Tibial nerve (tissue), 4 donors: ENCODE results near the gene RNF114. TPM values are rescaled to one million over a fixed set of nuclear protein-coding genes. Genes with fewer than 3 reads are reported as not detected.

Source experiments
- DNase-seq, 2 donors: peaks; one replicate each; pipeline ENCODE4 v3.0.0-alpha.2; 2019; ENCODE audit warnings: low spot score in 2 of 2
- H3K27ac ChIP-seq, 4 donors: fragments of 200-600 bp; sonication (generic) in 3 of 4; one replicate each; pipeline ENCODE4 v1.5.1; 2017 to 2019; ENCODE audit warnings: mild to moderate bottlenecking in 1 of 4
- H3K27me3 ChIP-seq, 2 donors: fragments of 200-600 bp; sonication (generic) in 1 of 2; one replicate each; pipeline versions ENCODE4 v1.5.1 to v1.6.0; 2017 to 2019
- H3K36me3 ChIP-seq, 3 donors: fragments of 200-600 bp; sonication (generic); one replicate each; pipeline ENCODE4 v1.5.1; 2018 to 2019
- H3K4me1 ChIP-seq, 4 donors: fragments of 200-600 bp; sonication (generic) in 3 of 4; one replicate each; pipeline ENCODE4 v1.5.1; 2017 to 2019
- H3K4me3 ChIP-seq, 4 donors: fragments of 200-600 bp; sonication (generic) in 3 of 4; one replicate each; pipeline ENCODE4 v1.5.1; 2017 to 2019; ENCODE audit warnings: mild to moderate bottlenecking in 1 of 4, moderate library complexity in 1 of 4
- H3K9me3 ChIP-seq, 4 donors: fragments of 200-600 bp; sonication (generic) in 3 of 4; one replicate each; pipeline ENCODE4 v1.5.1; 2017 to 2019
- EP300 ChIP-seq, 2 donors: sonication (generic); formaldehyde crosslinking; IDR thresholded peaks; one replicate each; pipeline ENCODE4 v1.6.1; 2017; ENCODE audit warnings: antibody characterized with exemption in 2 of 2, mild to moderate bottlenecking in 1 of 2
- POLR2A ChIP-seq, 2 donors: fragments of 450-650 bp; IDR thresholded peaks; one replicate each; pipeline ENCODE4 v1.6.1; 2017; ENCODE audit warnings: antibody characterized with exemption in 2 of 2, mild to moderate bottlenecking in 2 of 2, moderate library complexity in 2 of 2
- WGBS, 2 donors: methylation state at CpG; one replicate each; pipeline ENCODE4 v1.1.5; 2018; 5-methylcytosine and 5-hydroxymethylcytosine counted together
- total RNA-seq, 4 donors: library from RNA; depleted of rRNA; stranded (reverse); fragments of >200 nt; gene quantifications; one replicate each; pipeline ENCODE4 v1.1.0, GENCODE V29; 2016
- TF ChIP-seq, protein P1 (sequence below), 5 experiments: fragments of 200-600 bp in 3 of 5; fragments of 450-650 bp in 2 of 5; sonication (generic) in 3 of 5; IDR thresholded peaks; one replicate each; pipeline ENCODE4 v1.5.1; 2016 to 2019; ENCODE audit warnings: antibody characterized with exemption in 5 of 5, mild to moderate bottlenecking in 3 of 5, moderate library complexity in 2 of 5

RNF114 gene
- total RNA-seq, 4 donors from 2014 or later, result 211 to 311 (median 272) TPM

GRCh38 chr20:49964964-49965780 is 29.0 kb downstream of the RNF114 start:
- no peak overlapping the region for H3K27ac ChIP-seq
- no peak overlapping the region for H3K4me3 ChIP-seq
- no peaks in the 10 kb centered on the region for H3K27me3 ChIP-seq
- no peaks in the 10 kb centered on the region for H3K9me3 ChIP-seq
- H3K4me1 ChIP-seq, result no peaks in the 10 kb centered on the region
- 71 to 73% methylated on average over 5 of the region's 5 CpGs for WGBS, 2 donors
- TF ChIP-seq, protein P1, sequence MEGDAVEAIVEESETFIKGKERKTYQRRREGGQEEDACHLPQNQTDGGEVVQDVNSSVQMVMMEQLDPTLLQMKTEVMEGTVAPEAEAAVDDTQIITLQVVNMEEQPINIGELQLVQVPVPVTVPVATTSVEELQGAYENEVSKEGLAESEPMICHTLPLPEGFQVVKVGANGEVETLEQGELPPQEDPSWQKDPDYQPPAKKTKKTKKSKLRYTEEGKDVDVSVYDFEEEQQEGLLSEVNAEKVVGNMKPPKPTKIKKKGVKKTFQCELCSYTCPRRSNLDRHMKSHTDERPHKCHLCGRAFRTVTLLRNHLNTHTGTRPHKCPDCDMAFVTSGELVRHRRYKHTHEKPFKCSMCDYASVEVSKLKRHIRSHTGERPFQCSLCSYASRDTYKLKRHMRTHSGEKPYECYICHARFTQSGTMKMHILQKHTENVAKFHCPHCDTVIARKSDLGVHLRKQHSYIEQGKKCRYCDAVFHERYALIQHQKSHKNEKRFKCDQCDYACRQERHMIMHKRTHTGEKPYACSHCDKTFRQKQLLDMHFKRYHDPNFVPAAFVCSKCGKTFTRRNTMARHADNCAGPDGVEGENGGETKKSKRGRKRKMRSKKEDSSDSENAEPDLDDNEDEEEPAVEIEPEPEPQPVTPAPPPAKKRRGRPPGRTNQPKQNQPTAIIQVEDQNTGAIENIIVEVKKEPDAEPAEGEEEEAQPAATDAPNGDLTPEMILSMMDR (IDR thresholded peaks at IDR 0.05), result peak in 3 of 5 experiments; percentile 13 to 25 (median 17)
- TF ChIP-seq EP300 (IDR thresholded peaks at IDR 0.05) (no peak), POLR2A (IDR thresholded peaks at IDR 0.05) (no peak)
- H3K36me3 ChIP-seq, result peaks cover 0 to 27% (median 0%) of the 10 kb centered on the region in 3 donors
- DNase-seq, result no peak

DNA sequence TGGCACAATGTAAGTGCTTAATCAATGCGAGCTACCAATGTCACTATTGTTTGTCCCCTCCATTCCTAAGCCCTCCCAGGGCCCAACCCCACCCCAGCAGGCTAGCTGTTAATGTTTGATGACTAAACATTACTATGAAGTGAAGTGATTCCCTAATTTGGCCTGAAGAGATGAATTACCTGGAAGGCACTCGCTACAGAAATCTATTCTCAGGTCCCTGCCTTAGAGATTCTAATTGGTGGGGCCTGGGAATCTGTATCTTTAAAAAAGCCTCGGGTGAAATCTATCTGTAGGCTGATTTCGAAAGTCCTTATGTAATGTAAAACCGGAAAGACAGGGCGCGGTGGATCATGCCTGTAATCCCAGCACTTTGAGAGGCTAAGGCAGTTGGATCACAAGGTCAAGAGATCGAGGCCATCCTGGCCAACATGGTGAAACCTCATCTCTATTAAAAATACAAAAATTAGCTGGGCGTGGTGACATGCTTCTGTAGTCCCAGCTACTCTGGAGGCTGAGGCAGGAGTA is 29.6 kb downstream of the RNF114 start:
- H3K4me3 ChIP-seq, result no peak overlapping the region
- no peak for DNase-seq
- WGBS, 2 donors, result 83 to 86% methylated on average over 9 of the region's 9 CpGs
- H3K9me3 ChIP-seq, result no peaks in the 10 kb centered on the region
- no peak overlapping the region for H3K27ac ChIP-seq
- H3K4me1 ChIP-seq, result no peaks in the 10 kb centered on the region
- no peaks in the 10 kb centered on the region for H3K27me3 ChIP-seq
- TF ChIP-seq POLR2A (IDR thresholded peaks at IDR 0.05), result no peak
- TF ChIP-seq EP300 (IDR thresholded peaks at IDR 0.05), result no peak
- TF ChIP-seq, protein P1 (IDR thresholded peaks at IDR 0.05), result no peak
- peaks cover 0 to 25% (median 0%) of the 10 kb centered on the region in 3 donors for H3K36me3 ChIP-seq

- H3K4me1 ChIP-seq, result no peaks in the 10 kb centered on the region
- 97 to 98% methylated on average over 2 of the region's 2 CpGs for WGBS, 2 donors
- DNase-seq, result no peak
- TF ChIP-seq EP300 (IDR thresholded peaks at IDR 0.05) (no peak), POLR2A (IDR thresholded peaks at IDR 0.05) (no peak)
- TF ChIP-seq, protein P1 (IDR thresholded peaks at IDR 0.05), result no peak
- H3K4me3 ChIP-seq, result no peak overlapping the region
- H3K27ac ChIP-seq, result no peak overlapping the region
- no peaks in the 10 kb centered on the region for H3K27me3 ChIP-seq
- H3K36me3 ChIP-seq, result peaks cover 0 to 23% (median 0%) of the 10 kb centered on the region in 3 donors
- no peaks in the 10 kb centered on the region for H3K9me3 ChIP-seq
These were observed 30.7 kb downstream of the RNF114 start for GRCh38 chr20:49966861-49967260.

DNA sequence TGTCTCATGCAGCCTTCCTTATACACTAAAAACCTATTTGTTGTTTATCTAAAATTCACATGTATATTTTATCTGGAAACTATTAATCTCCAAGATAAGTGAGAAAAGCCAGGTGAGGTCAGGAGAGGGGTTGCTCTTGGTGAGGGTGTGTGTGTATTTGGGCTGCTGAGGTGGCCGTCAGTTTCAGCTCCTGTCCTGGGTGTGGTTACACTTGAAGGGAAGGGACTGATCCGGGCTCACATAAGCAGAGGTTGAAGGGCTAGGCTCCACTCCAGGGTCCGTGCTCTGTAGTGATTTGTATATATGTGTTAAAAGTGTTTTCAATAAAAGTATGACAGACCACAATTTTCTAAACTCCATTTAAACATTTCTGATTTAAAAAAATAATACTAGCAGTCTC is 33.0 kb downstream of the RNF114 start:
- WGBS, 2 donors, result 52 to 66% methylated on average over 3 of the region's 3 CpGs
- peaks cover 0 to 11% (median 0%) of the 10 kb centered on the region in 3 donors for H3K36me3 ChIP-seq
- no peaks in the 10 kb centered on the region for H3K4me1 ChIP-seq
- TF ChIP-seq EP300 (IDR thresholded peaks at IDR 0.05), result peak in 1 of 2 donors; percentile 1
- TF ChIP-seq, protein P1 (IDR thresholded peaks at IDR 0.05), result no peak
- no peak for DNase-seq
- H3K4me3 ChIP-seq, result no peak overlapping the region
- H3K27ac ChIP-seq, result no peak overlapping the region
- no peaks in the 10 kb centered on the region for H3K27me3 ChIP-seq
- H3K9me3 ChIP-seq, result no peaks in the 10 kb centered on the region

- Histone ChIP-seq H3K27me3 (no peaks in the 10 kb centered on the region), H3K9me3 (no peaks in the 10 kb centered on the region), H3K4me3 (no peak overlapping the region), H3K27ac (no peak overlapping the region), H3K36me3 (peaks cover 0 to 9% (median 0%) of the 10 kb centered on the region in 3 donors), H3K4me1 (no peaks in the 10 kb centered on the region)
- no peak for DNase-seq
- 58 to 69% methylated on average over 5 of the region's 5 CpGs for WGBS, 2 donors
- TF ChIP-seq POLR2A (IDR thresholded peaks at IDR 0.05) (no peak), EP300 (IDR thresholded peaks at IDR 0.05) (no peak)
- TF ChIP-seq, protein P1 (IDR thresholded peaks at IDR 0.05), result no peak
These were observed 33.7 kb downstream of the RNF114 start for GRCh38 chr20:49969946-49970345.
